Gastroesophageal sphincter (tissue), 4 donors: ENCODE results near the gene COMMD2. TPM values are rescaled to one million over a fixed set of nuclear protein-coding genes. Genes with fewer than 3 reads are reported as not detected.
A peak's percentile ranks its signal among the peaks of the same experiment; 100 is the strongest.

Experiments
- ATAC-seq: fragments of 150-250 bp; one replicate; pipeline ENCODE4 v1.9.1; 2016; ENCODE audit warnings: mild to moderate bottlenecking, moderate library complexity
- H3K27ac ChIP-seq, 4 donors: fragments of 200-600 bp; sonication (generic) in 3 of 4; 1 replicate in 3 of 4; 2 replicates in 1 of 4; pipeline ENCODE4 v1.5.1; 2016 to 2019
- H3K27me3 ChIP-seq: fragments of 200-600 bp; sonication (generic); one replicate; pipeline ENCODE4 v1.5.1; 2019
- H3K36me3 ChIP-seq, 2 donors: fragments of 200-600 bp; sonication (generic); one replicate each; pipeline ENCODE4 v1.5.1; 2019; ENCODE audit warnings: control low read depth in 1 of 2
- H3K4me1 ChIP-seq, 3 donors: fragments of 200-600 bp; sonication (generic); 1 replicate in 2 of 3; 2 replicates in 1 of 3; pipeline ENCODE4 v1.5.1; 2016 to 2019; ENCODE audit warnings: control low read depth in 2 of 3
- H3K4me3 ChIP-seq, 2 donors: fragments of 200-600 bp; sonication (generic); one replicate each; pipeline ENCODE4 v1.5.1; 2019; ENCODE audit warnings: mild to moderate bottlenecking in 1 of 2, moderate library complexity in 1 of 2
- H3K9me3 ChIP-seq, 3 donors: fragments of 200-600 bp; sonication (generic); one replicate each; pipeline ENCODE4 v1.5.1; 2017 to 2019; ENCODE audit warnings: control low read depth in 2 of 3
- EP300 ChIP-seq: sonication (generic); formaldehyde crosslinking; IDR thresholded peaks from one replicate; pipeline ENCODE4 v1.6.1; 2017; ENCODE audit warnings: antibody characterized with exemption, mild to moderate bottlenecking
- POLR2A ChIP-seq, 2 donors: fragments of 450-650 bp; IDR thresholded peaks; one replicate each; pipeline ENCODE4 v1.6.1; 2017; ENCODE audit warnings: antibody characterized with exemption in 2 of 2, mild to moderate bottlenecking in 2 of 2, moderate library complexity in 1 of 2
- POLR2AphosphoS5 ChIP-seq: sonication (generic); formaldehyde crosslinking; IDR thresholded peaks from one replicate; pipeline ENCODE4 v1.6.1; 2017; ENCODE audit warnings: antibody characterized with exemption
- WGBS, 2 donors: methylation state at CpG; one replicate each; pipeline ENCODE4 v1.1.5; 2018; ENCODE audit warnings: low coverage in 1 of 2; 5-methylcytosine and 5-hydroxymethylcytosine counted together
- total RNA-seq, 4 donors: library from RNA; depleted of rRNA; stranded (reverse); fragments of >200 nt; gene quantifications; one replicate each; pipeline ENCODE4 v1.1.0, GENCODE V29; 2016
- TF ChIP-seq, protein P1 (sequence below), 4 experiments: fragments of 200-600 bp in 2 of 4; fragments of 450-650 bp in 2 of 4; sonication (generic) in 1 of 4; IDR thresholded peaks; one replicate each; pipeline ENCODE4 v1.5.1; 2017 to 2019; ENCODE audit warnings: antibody characterized with exemption in 4 of 4, mild to moderate bottlenecking in 2 of 4, moderate library complexity in 2 of 4

Gene COMMD2
- total RNA-seq, 4 donors from 2014 or later = 20.7 to 39.5 (median 31.9) TPM

DNA sequence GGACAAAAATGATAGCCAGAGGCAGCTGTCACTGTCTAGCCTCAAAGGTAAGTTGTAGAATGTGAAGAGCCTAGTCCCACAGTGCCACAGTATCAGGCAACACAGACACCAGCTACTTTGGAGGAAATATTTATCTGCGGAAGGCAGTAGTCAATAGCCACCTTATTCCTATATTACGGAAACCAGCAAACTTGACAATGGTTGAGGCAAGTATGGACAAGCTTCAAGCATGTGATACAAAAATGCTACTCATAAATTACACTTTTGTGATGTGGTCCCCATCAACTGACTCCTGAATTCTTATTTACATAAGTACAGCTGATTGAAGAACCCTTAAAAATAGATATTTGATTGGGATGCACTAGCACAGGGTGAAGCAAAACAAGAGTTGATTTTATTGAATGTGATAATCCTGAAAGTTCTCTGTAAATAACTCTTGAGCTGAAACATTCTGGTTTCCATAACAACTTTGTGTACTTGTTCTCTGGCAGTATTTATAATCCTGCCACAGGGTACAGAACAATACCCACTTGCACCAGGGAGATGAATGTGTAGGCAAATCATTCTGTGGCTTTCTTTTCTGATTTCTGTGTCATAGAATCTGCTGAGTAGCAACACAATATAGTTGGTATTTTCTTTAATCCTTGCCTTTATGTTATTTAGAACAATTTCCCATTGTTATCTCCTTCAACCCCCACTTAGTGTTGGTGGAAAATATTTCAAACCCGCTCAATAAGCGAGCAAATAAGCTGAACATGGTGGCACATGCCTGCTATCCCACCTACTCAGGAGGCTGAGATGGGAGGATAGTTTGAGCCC is 40.4 kb upstream of the COMMD2 start, which contains the start of gene ANKUB1:
Gene ANKUB1, minus strand, starts transcription at position 103 of the 819 bp plus-strand sequence. CDS start 188 bp downstream, outside the sequence.
- WGBS, 2 donors = 88 to 92% methylated on average over 3 to 4 of the region's 4 CpGs
- Histone ChIP-seq H3K27me3 (peaks cover 10% of the 10 kb centered on the region), H3K36me3 (no peaks in the 10 kb centered on the region), H3K9me3 (no peaks in the 10 kb centered on the region), H3K27ac (no peak within 1 kb of the TSS), H3K4me3 (no peak within 1 kb of the TSS), H3K4me1 (no peaks in the 10 kb centered on the region)
- TF ChIP-seq POLR2A (IDR thresholded peaks at IDR 0.05) = no peak
- TF ChIP-seq, protein P1, sequence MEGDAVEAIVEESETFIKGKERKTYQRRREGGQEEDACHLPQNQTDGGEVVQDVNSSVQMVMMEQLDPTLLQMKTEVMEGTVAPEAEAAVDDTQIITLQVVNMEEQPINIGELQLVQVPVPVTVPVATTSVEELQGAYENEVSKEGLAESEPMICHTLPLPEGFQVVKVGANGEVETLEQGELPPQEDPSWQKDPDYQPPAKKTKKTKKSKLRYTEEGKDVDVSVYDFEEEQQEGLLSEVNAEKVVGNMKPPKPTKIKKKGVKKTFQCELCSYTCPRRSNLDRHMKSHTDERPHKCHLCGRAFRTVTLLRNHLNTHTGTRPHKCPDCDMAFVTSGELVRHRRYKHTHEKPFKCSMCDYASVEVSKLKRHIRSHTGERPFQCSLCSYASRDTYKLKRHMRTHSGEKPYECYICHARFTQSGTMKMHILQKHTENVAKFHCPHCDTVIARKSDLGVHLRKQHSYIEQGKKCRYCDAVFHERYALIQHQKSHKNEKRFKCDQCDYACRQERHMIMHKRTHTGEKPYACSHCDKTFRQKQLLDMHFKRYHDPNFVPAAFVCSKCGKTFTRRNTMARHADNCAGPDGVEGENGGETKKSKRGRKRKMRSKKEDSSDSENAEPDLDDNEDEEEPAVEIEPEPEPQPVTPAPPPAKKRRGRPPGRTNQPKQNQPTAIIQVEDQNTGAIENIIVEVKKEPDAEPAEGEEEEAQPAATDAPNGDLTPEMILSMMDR (IDR thresholded peaks at IDR 0.05) = no peak
- no peak for TF ChIP-seq POLR2AphosphoS5
- TF ChIP-seq EP300 = no peak
- ATAC-seq = no peak

DNA sequence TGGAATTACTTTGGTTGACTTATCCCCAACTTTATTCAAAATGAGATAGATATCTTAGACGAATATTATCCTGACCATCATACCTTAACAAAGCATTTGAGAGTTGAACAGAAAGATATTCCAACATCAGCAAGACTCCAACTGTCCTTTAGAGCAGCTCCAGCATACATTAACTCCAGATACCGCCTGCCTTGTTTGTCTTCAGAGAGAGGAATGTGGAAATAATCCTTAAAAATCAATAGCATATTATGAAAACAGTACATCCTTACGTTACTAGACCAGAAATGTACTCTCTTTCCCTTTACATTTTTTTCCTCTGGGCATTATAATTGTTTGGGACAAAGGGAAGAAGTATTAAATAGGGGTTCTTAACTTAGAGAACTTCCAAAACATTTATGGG is 38.4 kb upstream of the COMMD2 start:
- TF ChIP-seq POLR2AphosphoS5 (no peak), POLR2A (IDR thresholded peaks at IDR 0.05) (no peak), EP300 (no peak)
- TF ChIP-seq, protein P1 (IDR thresholded peaks at IDR 0.05) = no peak
- WGBS, 2 donors = 56 to 77% methylated on average over 3 of the region's 3 CpGs

DNA sequence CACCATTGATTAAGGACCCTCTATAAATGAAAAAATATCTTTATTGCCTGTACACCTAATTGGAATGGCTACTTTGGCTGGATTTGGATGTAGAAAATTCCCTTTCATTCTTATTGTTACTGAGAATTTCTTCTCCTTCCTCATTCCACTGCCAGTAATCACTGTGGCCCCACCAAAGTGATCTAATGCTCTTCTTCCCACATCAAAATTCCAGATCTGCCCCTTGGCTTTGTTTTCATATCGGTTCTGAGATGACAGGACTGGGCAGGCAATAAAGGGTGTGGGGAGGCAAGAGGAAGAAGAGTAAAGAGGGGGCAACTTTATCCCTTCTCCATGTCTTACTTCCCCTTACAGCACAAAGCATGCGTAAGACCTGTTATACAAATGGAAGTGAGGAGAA is 38.0 kb upstream of the COMMD2 start:
- peaks cover 10% of the 10 kb centered on the region for H3K27me3 ChIP-seq
- H3K9me3 ChIP-seq = no peaks in the 10 kb centered on the region
- WGBS, 2 donors = 53 to 87% methylated on average over 2 of the region's 2 CpGs
- no peak for TF ChIP-seq EP300
- no peak for TF ChIP-seq POLR2AphosphoS5
- TF ChIP-seq, protein P1 (IDR thresholded peaks at IDR 0.05) = no peak
- TF ChIP-seq POLR2A (IDR thresholded peaks at IDR 0.05) = no peak
- no peaks in the 10 kb centered on the region for H3K4me1 ChIP-seq
- no peak overlapping the region for H3K4me3 ChIP-seq
- no peaks in the 10 kb centered on the region for H3K36me3 ChIP-seq
- H3K27ac ChIP-seq = no peak overlapping the region
- ATAC-seq = no peak

More for the DNA sequence above, 38.4 kb upstream of the COMMD2 start:
- H3K27me3 ChIP-seq = peaks cover 10% of the 10 kb centered on the region
- H3K27ac ChIP-seq = no peak overlapping the region
- H3K36me3 ChIP-seq = no peaks in the 10 kb centered on the region
- H3K9me3 ChIP-seq = no peaks in the 10 kb centered on the region
- H3K4me1 ChIP-seq = no peaks in the 10 kb centered on the region
- no peak for ATAC-seq
- no peak overlapping the region for H3K4me3 ChIP-seq

DNA sequence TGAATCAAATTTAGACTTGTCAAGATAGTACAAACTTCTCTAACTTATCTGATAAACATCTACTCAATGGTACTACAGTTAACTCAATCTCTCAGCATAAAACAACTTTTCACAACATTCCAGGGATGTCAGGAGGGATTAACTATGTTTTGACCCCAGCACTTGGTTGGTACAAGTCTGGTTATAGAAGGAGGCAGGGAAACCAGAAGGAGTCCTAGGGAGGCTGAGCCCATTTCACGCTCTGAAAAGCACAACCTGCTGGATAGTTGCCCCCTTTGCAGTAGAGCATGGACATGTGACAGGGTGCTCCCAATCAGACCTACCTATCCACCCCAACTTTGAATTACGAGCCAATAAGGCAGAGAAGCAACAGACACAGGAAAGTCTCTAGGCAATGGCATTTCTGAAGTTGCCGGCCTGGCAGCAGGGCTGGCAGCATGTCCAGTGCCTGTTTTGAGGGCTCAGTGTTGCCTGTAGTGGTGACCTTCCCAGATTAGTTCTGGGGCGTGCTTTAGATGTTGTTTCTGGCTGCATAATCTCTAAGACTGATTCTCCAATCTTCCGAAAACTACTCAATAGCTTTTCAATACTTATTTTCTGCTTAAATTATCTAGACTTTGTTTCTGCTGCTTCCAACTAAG is 31.9 kb upstream of the COMMD2 start:
- Histone ChIP-seq H3K4me3 (no peak overlapping the region), H3K27me3 (no peaks in the 10 kb centered on the region), H3K36me3 (no peaks in the 10 kb centered on the region), H3K4me1 (no peaks in the 10 kb centered on the region), H3K9me3 (no peaks in the 10 kb centered on the region), H3K27ac (peak overlapping the region in 1 of 4 donors; percentile 53)
- ATAC-seq = peak; percentile 41
- TF ChIP-seq, protein P1 (IDR thresholded peaks at IDR 0.05) = no peak
- TF ChIP-seq POLR2A (IDR thresholded peaks at IDR 0.05) (no peak), POLR2AphosphoS5 (no peak), EP300 (no peak)
- WGBS, 2 donors = 83 to 93% methylated on average over 5 of the region's 5 CpGs
